ENCODE measurements around the gene EP400.
"Not testable (repeated sequence)": the region's sequence is repeated elsewhere in the genome, so short reads cannot be mapped to it uniquely, and the experiment has no call there.

The EP400 gene

DNA sequence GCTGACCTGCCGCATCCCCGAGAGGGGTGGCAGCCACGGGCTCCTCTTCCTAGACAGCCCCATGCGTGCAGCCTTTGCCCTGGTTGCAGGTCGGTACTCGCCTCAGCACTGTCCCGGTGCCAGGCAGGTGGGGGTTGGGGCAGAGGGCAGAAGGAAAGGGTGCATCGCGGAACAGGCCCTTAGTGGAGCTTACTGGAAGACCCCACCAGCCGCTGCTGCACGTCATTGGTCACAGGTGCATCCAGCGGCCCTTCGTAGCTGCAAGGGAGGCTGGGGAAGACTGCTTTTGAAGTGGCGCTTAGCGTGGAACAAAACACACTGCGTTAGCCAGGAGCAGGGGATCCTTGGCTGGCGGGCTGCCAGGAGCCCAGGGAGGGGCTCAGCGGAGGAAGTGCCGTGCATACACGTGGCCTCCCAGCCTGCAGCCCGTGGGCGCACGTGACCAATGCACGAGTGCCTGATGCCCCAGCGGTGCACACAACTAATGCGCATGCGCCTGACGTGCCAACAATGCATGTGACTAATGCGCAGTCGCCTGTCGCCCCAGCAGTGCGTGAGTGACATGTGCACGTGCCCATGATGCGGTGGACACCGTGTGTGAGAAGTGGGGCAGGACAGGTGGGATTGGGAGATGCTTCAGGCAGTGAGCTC is 5.0 kb upstream of the EP400 start:
- CTCF ChIA-PET = no interaction called here
- H3K27me3 Mint-ChIP-seq = no peaks in the 10 kb centered on the region
- peak; percentile 9 for DNase-seq
- peaks cover 26% of the 10 kb centered on the region for H3K36me3 Mint-ChIP-seq
- no peak overlapping the region for H3K27ac Mint-ChIP-seq
- H3K9me3 Mint-ChIP-seq = no peaks in the 10 kb centered on the region
- no peak overlapping the region for H3K4me3 Mint-ChIP-seq
- H3K4me1 Mint-ChIP-seq = peaks cover 23% of the 10 kb centered on the region

DNA sequence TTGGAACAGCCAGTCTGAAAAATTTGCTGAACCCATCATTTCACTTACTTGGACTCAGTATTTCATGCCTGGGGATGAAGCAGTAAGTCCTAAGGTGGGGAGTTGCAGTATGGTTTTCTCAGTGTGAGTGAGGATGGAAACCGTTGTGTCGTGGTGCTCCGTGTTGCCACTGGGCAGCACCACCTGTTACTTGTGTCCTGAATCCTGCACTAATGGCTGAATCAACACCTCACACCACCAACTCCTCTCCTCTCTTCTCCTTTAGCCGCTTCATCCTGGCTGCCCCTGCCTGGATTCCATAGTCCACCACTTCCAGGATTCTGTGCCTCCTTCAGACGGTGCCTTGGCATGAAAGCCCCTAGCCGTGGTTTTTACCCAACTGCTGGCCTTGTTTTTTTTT is 3.0 kb upstream of the EP400 start:
- H3K9me3 Mint-ChIP-seq = no peaks in the 10 kb centered on the region
- peaks cover 14% of the 10 kb centered on the region for H3K36me3 Mint-ChIP-seq
- DNase-seq = peak; percentile 13
- no peak overlapping the region for H3K4me3 Mint-ChIP-seq
- peaks cover 30% of the 10 kb centered on the region for H3K4me1 Mint-ChIP-seq
- no peaks in the 10 kb centered on the region for H3K27me3 Mint-ChIP-seq
- H3K27ac Mint-ChIP-seq = no peak overlapping the region
- CTCF ChIA-PET = no interaction called here

DNA sequence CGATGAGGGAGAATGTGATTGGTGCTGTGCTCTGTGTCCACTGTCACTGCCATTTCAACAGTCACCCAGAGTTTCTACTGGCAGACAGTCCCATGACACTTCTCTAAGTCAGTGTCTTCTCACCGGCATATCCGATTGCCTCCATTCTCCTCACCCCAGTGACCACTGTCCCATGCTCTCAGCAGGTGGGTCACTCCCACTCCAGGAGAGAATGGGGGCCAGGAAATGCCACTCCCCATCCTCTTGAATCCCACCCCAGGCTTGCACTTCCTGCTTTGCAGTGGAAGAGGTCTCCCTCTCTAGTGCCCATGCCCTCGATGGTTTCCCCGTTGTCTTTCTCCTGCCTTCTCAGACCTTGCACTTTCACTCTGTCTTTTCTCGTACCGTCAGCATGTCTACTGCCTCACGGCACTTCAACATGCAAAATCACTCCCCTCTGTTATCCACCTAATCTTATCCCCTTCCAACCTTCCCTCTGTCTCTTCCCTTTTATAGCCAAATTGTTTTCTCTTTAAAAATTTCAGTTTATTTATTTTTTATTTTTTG is 2.2 kb upstream of the EP400 start:
- Mint-ChIP-seq H3K27me3 (no peaks in the 10 kb centered on the region), H3K36me3 (peaks cover 10% of the 10 kb centered on the region), H3K4me1 (peaks cover 33% of the 10 kb centered on the region), H3K27ac (peak overlapping the region; percentile 76), H3K4me3 (no peak overlapping the region), H3K9me3 (no peaks in the 10 kb centered on the region)
- DNase-seq = peak; percentile 24
- CTCF ChIA-PET = no interaction called here

DNA sequence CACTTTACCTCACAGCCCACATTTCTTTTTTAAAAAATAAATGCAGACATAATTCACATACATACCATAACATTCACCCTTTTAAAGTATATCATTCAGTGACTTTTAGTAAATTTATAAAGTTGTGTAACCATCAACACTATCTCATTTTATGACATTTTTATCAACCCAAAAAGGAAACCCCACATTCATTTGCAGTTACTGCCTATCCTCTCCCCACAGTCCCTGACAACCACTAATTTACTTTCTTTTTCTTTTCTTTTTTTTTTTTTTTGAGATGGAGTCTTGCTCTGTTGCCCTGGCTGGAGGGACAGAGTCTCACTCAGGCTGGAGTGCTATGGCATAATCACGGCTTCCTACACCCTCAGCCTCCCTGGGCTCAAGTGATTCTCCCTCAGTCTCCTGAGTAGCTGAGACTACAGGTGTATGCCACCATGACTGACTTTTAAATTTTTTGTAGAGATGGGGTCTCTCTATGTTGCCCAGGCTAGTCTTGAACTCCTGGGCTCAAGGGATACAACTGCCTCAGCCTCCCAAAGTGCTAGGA is 1.5 kb upstream of the EP400 start:
- peaks cover 39% of the 10 kb centered on the region for H3K4me1 Mint-ChIP-seq
- peak; percentile 17 for DNase-seq
- H3K27me3 Mint-ChIP-seq = no peaks in the 10 kb centered on the region

DNA sequence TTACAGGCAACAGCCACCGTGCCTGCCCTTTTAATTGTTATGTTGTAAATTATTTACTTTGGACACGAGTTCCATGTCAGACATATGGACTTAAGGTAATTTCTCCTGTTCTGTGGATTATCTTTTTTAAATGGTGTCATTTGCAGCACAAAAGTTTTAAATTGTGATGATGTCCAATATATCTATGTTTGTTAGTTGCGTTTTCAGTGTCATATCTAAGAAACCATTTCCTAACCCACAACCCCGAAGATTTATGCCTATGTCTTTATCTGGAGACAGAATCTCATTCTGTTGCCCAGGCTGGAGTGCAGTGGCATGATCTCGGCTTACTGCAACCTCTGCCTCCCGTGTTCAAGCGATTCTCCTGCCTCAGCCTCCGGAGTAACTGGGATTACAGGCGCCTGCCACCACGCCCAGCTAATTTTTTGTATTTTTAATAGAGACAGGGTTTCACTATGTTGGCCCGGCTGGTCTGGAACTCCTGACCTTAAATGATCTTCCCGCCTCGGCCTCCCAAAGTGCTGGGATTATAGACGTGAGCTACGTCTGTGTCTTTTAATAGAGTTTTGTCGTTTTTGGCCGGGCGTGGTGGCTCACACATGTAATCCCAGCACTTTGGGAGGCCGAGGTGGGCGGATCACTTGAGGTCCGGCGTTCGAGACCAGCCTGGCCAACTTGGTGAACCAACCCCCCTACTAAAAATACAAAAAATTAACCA is 870 bp upstream of the EP400 start:
- Mint-ChIP-seq H3K4me1 (peaks cover 43% of the 10 kb centered on the region), H3K27ac (peak overlapping the region; percentile 80), H3K4me3 (peak overlapping the region; percentile 76)
- H3K9me3 Mint-ChIP-seq, CTCF ChIA-PET, H3K27me3 Mint-ChIP-seq, DNase-seq, H3K36me3 Mint-ChIP-seq: not testable (repeated sequence)

More for the DNA sequence above, 1.5 kb upstream of the EP400 start:
- H3K9me3 Mint-ChIP-seq = no peaks in the 10 kb centered on the region
- H3K4me3 Mint-ChIP-seq = peak overlapping the region; percentile 76
- CTCF ChIA-PET = no interaction called here
- peaks cover 8% of the 10 kb centered on the region for H3K36me3 Mint-ChIP-seq
- H3K27ac Mint-ChIP-seq = peak overlapping the region; percentile 80

DNA sequence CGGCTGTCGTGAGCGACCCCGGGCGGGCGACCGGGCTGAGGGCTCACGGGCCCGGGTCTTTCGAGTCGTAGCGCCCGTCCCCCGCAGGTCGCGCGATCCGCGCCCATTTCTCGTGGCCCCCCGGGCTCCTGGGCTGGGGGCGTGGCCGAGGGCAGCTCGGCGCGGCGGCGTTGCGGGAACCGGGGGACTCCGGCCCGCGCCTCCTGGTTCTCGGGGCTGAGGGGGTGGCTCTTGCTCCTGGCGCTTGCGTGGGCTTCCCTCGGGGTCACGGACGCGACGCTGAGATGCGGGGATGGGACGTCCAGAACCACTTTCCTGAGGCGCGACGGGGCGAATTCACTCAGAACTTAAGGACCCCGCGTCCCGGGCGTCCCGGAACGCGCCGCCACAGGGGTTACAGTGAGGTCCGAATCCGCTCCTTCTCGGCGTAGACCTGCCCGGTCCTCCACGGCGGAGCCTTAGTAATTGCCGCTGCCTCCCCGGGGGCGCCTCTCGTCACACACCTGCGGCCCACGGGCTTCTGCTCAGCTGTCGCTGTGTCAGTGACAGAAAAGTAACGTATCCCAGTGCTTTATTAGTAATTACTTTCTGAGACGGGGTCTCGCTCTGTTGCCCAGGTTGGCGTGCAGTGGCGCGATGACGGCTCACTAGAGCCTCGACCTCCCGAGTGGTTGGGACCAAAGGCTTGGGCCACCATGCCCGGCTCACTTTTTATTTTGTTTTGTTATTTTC is 606 bp downstream of the EP400 start:
- H3K4me1 Mint-ChIP-seq = peaks cover 43% of the 10 kb centered on the region
- no peaks in the 10 kb centered on the region for H3K36me3 Mint-ChIP-seq
- CTCF ChIA-PET = interaction anchor here (1.0 kb wide), 1 partner anchor 20 kb away, joined by 4 read pairs; no protein-coding TSS in a partner anchor
- H3K27me3 Mint-ChIP-seq = no peaks in the 10 kb centered on the region
- peak overlapping the region; percentile 90 for H3K27ac Mint-ChIP-seq
- H3K4me3 Mint-ChIP-seq = peak overlapping the region; percentile 92
- DNase-seq = peak; percentile 55
- H3K9me3 Mint-ChIP-seq = no peaks in the 10 kb centered on the region

DNA sequence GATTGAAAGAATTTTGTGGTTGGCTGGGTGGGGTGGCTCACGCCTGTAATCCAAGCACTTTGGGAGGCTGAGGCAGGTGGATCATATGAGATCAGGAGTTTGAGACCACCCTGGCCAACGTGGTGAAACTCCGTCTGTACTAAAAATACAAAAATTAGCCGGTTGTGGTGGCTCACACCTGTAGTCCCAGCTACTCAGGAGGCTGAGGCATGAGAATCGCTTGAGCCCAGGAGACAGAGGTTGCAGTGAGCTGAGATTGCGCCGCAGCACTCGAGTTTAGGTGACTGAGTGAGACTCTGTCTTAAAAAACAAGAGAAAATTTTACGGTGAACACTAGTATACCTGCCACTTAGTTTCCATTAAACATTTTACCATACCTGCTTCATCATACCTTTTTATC is 4.1 kb downstream of the EP400 start:
- H3K27me3 Mint-ChIP-seq = not testable (repeated sequence)
- CTCF ChIA-PET = interaction anchor here (0.6 kb wide), 1 partner anchor 607 kb away, joined by 3 read pairs; no protein-coding TSS in a partner anchor

DNA sequence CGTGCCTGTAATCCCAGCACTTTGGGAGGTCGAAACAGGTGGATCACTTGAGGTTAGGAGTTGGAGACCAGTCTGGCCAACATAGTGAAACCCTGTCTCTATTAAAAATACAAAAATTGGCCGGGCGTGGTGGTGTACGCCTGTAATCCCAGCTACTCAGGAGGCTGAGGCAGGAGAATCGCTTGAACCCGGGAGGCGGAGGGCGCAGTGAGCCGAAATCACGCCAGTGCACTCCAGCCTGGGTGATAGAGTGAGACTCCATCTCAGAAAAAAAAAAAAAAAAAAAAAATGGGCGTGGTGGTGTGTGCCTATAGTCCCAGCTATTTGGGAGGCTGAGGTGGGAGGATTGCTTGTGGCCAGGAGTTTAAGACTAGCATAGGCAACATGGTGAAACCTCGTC is 4.7 kb downstream of the EP400 start:
- CTCF ChIA-PET = interaction anchor here (0.6 kb wide), 1 partner anchor 606 kb away, joined by 3 read pairs; no protein-coding TSS in a partner anchor
- H3K9me3 Mint-ChIP-seq, DNase-seq, H3K36me3 Mint-ChIP-seq, H3K27me3 Mint-ChIP-seq, H3K27ac Mint-ChIP-seq, H3K4me3 Mint-ChIP-seq: not testable (repeated sequence)
- H3K4me1 Mint-ChIP-seq = peaks cover 42% of the 10 kb centered on the region

More for the DNA sequence above, 4.1 kb downstream of the EP400 start:
- not testable (repeated sequence) for H3K4me3 Mint-ChIP-seq, DNase-seq, H3K27ac Mint-ChIP-seq, H3K36me3 Mint-ChIP-seq, H3K9me3 Mint-ChIP-seq
- peaks cover 42% of the 10 kb centered on the region for H3K4me1 Mint-ChIP-seq

DNA sequence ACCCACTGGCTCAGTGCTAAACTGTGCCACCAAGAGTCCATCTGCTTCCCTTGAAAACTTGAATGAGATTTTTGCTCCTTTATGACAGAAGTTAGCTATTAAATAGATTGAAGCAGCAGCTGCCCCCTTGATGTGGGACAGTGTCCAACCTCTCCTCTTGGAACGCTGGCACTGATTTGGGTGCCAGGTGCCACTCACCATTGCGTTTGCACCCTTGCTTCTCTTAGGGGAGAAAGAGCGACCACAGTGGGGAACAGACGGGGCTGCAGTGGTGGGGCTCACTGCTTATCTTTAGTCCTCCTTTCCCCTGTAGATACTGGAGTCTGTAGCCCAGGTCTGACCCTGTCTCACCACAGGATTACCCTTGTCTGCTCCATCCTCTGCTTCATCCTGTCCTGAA is 9.4 kb downstream of the EP400 start:
- Mint-ChIP-seq H3K4me3 (no peak overlapping the region), H3K27me3 (no peaks in the 10 kb centered on the region), H3K27ac (no peak overlapping the region), H3K9me3 (no peaks in the 10 kb centered on the region), H3K36me3 (peaks cover 11% of the 10 kb centered on the region), H3K4me1 (peaks cover 43% of the 10 kb centered on the region)
- DNase-seq = no peak
- CTCF ChIA-PET = no interaction called here

DNA sequence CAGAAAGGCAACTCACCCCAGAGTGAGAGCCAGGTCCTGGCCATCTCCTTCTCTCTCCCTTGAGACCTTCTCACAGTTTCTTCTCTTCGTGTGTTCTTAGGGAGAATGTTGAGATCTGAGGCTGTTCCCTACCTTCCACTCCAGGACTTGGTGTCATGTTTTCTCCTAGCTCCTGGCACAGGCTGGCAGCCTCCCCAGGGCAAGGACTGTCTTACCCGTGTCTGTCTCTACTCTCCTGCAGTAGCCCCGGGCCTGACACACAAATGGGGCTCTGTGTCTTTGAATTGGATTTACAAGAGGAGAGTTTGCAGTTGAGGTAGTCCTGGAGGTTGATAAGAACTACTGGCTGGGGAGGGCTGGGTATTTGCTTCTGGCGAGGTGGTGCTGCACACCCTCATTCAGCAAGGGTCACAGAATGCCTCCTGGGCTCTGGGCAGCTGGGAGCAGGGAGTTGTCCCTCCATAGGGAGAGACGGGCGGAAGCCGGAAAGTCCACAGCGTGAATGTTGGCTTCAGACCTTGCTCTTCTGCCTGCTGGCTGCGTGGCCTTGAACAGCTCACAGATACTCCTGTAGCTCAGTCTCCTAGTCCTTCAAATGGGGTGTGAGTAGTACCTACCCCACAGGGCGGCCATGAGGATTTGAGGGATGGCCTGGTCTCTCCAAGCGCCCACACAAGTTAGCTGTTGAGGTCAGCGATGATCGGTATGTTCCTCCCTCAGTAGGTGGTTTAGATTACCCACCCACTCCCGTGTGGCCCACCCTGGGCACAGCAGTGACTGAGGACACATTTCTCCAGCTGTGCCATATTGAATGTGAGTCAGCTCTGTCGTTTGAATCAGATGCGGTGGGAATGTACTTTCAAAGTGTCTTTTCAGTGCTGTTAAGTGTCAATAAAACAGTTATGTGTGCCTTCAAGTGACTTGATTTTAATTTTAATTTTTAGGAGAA is 10.2 kb downstream of the EP400 start:
- Mint-ChIP-seq H3K27me3 (no peaks in the 10 kb centered on the region), H3K4me1 (peaks cover 48% of the 10 kb centered on the region), H3K36me3 (peaks cover 15% of the 10 kb centered on the region), H3K27ac (no peak overlapping the region), H3K4me3 (no peak overlapping the region), H3K9me3 (no peaks in the 10 kb centered on the region)
- CTCF ChIA-PET = no interaction called here
- no peak for DNase-seq

DNA sequence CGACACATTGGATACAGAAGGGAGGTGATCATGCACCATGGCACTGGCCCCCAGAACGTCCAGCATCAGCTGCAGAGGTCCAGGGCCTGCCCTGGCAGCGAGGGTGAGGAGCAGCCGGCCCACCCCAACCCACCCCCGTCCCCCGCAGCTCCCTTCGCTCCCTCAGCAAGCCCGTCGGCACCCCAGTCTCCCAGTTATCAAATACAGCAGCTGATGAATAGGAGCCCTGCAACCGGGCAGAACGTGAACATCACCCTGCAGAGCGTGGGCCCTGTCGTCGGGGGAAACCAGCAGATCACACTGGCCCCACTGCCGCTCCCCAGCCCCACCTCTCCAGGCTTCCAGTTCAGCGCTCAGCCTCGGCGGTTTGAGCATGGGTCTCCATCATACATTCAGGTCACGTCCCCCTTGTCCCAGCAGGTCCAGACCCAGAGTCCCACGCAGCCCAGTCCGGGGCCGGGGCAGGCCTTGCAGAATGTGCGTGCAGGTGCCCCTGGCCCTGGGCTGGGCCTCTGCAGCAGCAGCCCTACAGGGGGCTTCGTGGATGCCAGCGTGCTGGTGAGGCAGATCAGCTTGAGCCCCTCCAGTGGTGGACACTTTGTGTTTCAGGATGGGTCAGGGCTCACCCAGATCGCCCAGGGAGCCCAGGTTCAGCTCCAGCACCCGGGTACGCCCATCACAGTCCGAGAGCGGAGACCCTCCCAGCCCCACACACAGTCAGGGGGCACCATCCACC is 11.0 kb downstream of the EP400 start:
- CTCF ChIA-PET, H3K4me3 Mint-ChIP-seq, H3K9me3 Mint-ChIP-seq, DNase-seq, H3K27me3 Mint-ChIP-seq, H3K27ac Mint-ChIP-seq: not testable (repeated sequence)
- Mint-ChIP-seq H3K4me1 (peaks cover 49% of the 10 kb centered on the region), H3K36me3 (peaks cover 23% of the 10 kb centered on the region)

DNA sequence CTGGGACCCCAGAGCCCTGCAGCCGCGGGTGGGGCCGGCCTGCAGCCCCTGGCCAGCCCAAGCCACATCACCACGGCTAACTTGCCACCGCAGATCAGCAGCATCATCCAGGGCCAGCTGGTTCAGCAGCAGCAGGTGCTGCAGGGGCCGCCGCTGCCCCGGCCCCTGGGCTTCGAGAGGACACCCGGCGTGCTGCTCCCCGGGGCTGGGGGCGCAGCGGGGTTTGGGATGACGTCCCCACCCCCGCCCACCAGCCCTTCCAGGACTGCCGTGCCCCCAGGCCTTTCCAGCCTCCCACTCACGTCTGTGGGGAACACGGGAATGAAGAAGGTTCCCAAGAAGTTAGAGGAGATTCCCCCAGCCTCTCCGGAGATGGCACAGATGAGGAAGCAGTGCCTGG is 11.6 kb downstream of the EP400 start:
- H3K9me3 Mint-ChIP-seq, CTCF ChIA-PET, H3K27ac Mint-ChIP-seq, H3K4me3 Mint-ChIP-seq, H3K27me3 Mint-ChIP-seq, DNase-seq: not testable (repeated sequence)
- H3K36me3 Mint-ChIP-seq = peaks cover 25% of the 10 kb centered on the region
- peaks cover 46% of the 10 kb centered on the region for H3K4me1 Mint-ChIP-seq

DNA sequence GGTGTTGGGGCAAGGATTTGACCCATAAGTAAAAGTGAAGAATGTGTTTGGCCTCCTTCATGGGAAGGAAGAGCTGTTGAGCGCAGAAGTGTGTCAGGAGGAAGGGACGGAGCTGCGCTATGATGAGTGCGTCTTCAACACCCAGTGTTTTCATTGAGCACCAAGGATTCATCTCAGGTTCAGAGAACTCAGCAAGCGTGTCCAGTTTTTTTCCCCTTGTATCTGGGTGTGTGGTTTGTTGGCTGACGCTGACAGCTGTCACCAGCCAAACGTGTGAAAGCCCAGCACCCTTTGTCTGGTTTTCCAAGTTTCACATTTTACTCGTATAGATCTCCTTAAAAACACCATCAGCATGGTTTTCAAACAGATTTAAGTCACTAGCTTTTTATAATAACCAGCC is 12.3 kb downstream of the EP400 start:
- peaks cover 46% of the 10 kb centered on the region for H3K4me1 Mint-ChIP-seq

More for the DNA sequence above, 12.3 kb downstream of the EP400 start:
- no peak overlapping the region for H3K4me3 Mint-ChIP-seq
- no peaks in the 10 kb centered on the region for H3K27me3 Mint-ChIP-seq
- H3K9me3 Mint-ChIP-seq = no peaks in the 10 kb centered on the region
- peak overlapping the region; percentile 33 for H3K27ac Mint-ChIP-seq
- H3K36me3 Mint-ChIP-seq = peaks cover 25% of the 10 kb centered on the region
- no peak for DNase-seq
- CTCF ChIA-PET = interaction anchor here (1.0 kb wide), 1 partner anchor 9 kb away, joined by 3 read pairs; no protein-coding TSS in a partner anchor
